Tibial nerve (tissue), 4 donors: ENCODE results near the gene NINJ1. TPM values are rescaled to one million over a fixed set of nuclear protein-coding genes. Genes with fewer than 3 reads are reported as not detected.
A peak's percentile ranks its signal among the peaks of the same experiment; 100 is the strongest.

Experiments used
- DNase-seq, 2 donors: peaks; one replicate each; pipeline ENCODE4 v3.0.0-alpha.2; 2019; ENCODE audit warnings: low spot score in 2 of 2
- H3K27ac ChIP-seq, 4 donors: fragments of 200-600 bp; sonication (generic) in 3 of 4; one replicate each; pipeline ENCODE4 v1.5.1; 2017 to 2019; ENCODE audit warnings: mild to moderate bottlenecking in 1 of 4
- H3K27me3 ChIP-seq, 2 donors: fragments of 200-600 bp; sonication (generic) in 1 of 2; one replicate each; pipeline versions ENCODE4 v1.5.1 to v1.6.0; 2017 to 2019
- H3K36me3 ChIP-seq, 3 donors: fragments of 200-600 bp; sonication (generic); one replicate each; pipeline ENCODE4 v1.5.1; 2018 to 2019
- H3K4me1 ChIP-seq, 4 donors: fragments of 200-600 bp; sonication (generic) in 3 of 4; one replicate each; pipeline ENCODE4 v1.5.1; 2017 to 2019
- H3K4me3 ChIP-seq, 4 donors: fragments of 200-600 bp; sonication (generic) in 3 of 4; one replicate each; pipeline ENCODE4 v1.5.1; 2017 to 2019; ENCODE audit warnings: mild to moderate bottlenecking in 1 of 4, moderate library complexity in 1 of 4
- H3K9me3 ChIP-seq, 4 donors: fragments of 200-600 bp; sonication (generic) in 3 of 4; one replicate each; pipeline ENCODE4 v1.5.1; 2017 to 2019
- CTCF ChIP-seq, 5 experiments: fragments of 200-600 bp in 3 of 5; fragments of 450-650 bp in 2 of 5; sonication (generic) in 3 of 5; IDR thresholded peaks; one replicate each; pipeline ENCODE4 v1.5.1; 2016 to 2019; ENCODE audit warnings: antibody characterized with exemption in 5 of 5, mild to moderate bottlenecking in 3 of 5, moderate library complexity in 2 of 5
- EP300 ChIP-seq, 2 donors: sonication (generic); formaldehyde crosslinking; IDR thresholded peaks; one replicate each; pipeline ENCODE4 v1.6.1; 2017; ENCODE audit warnings: antibody characterized with exemption in 2 of 2, mild to moderate bottlenecking in 1 of 2
- POLR2A ChIP-seq, 2 donors: fragments of 450-650 bp; IDR thresholded peaks; one replicate each; pipeline ENCODE4 v1.6.1; 2017; ENCODE audit warnings: antibody characterized with exemption in 2 of 2, mild to moderate bottlenecking in 2 of 2, moderate library complexity in 2 of 2
- WGBS, 2 donors: methylation state at CpG; one replicate each; pipeline ENCODE4 v1.1.5; 2018; 5-methylcytosine and 5-hydroxymethylcytosine counted together
- total RNA-seq, 4 donors: library from RNA; depleted of rRNA; stranded (reverse); fragments of >200 nt; gene quantifications; one replicate each; pipeline ENCODE4 v1.1.0, GENCODE V29; 2016

NINJ1 gene
- total RNA-seq, 4 donors from 2014 or later, result 48.2 to 98.8 (median 72.9) TPM

GRCh38 chr9:93132287-93132927, 1.6 kb downstream of the NINJ1 start:
- Histone ChIP-seq H3K4me3 (peak overlapping the region; percentile 69 to 97 (median 70)), H3K36me3 (no peaks in the 10 kb centered on the region), H3K27ac (peak overlapping the region; percentile 92 to 98 (median 96)), H3K4me1 (peaks cover 0 to 86% (median 60%) of the 10 kb centered on the region in 4 donors), H3K9me3 (no peaks in the 10 kb centered on the region), H3K27me3 (no peaks in the 10 kb centered on the region)
- 16 to 17% methylated on average over 11 to 12 of the region's 12 CpGs for WGBS, 2 donors
- peak; percentile 63 to 70 for DNase-seq
- TF ChIP-seq POLR2A (IDR thresholded peaks at IDR 0.05) (no peak), CTCF (IDR thresholded peaks at IDR 0.05) (no peak), EP300 (IDR thresholded peaks at IDR 0.05) (peak in 1 of 2 donors; percentile 12)

GRCh38 chr9:93131599-93132286, 2.3 kb downstream of the NINJ1 start:
- H3K36me3 ChIP-seq, result no peaks in the 10 kb centered on the region
- peaks cover 0 to 92% (median 67%) of the 10 kb centered on the region in 4 donors for H3K4me1 ChIP-seq
- H3K27me3 ChIP-seq, result no peaks in the 10 kb centered on the region
- DNase-seq, result no peak
- peak overlapping the region; percentile 37 to 98 (median 96) for H3K27ac ChIP-seq
- H3K9me3 ChIP-seq, result no peaks in the 10 kb centered on the region
- no peak for TF ChIP-seq POLR2A (IDR thresholded peaks at IDR 0.05)
- TF ChIP-seq CTCF (IDR thresholded peaks at IDR 0.05), result no peak
- TF ChIP-seq EP300 (IDR thresholded peaks at IDR 0.05), result no peak
- H3K4me3 ChIP-seq, result peak overlapping the region in 2 of 4 donors; percentile 70 to 97
- 65 to 89% methylated on average over 12 to 13 of the region's 13 CpGs for WGBS, 2 donors

- Histone ChIP-seq H3K4me1 (peaks cover 0 to 92% (median 73%) of the 10 kb centered on the region in 4 donors), H3K36me3 (no peaks in the 10 kb centered on the region), H3K27ac (peak overlapping the region; percentile 37 to 98 (median 96)), H3K27me3 (no peaks in the 10 kb centered on the region), H3K4me3 (no peak overlapping the region), H3K9me3 (no peaks in the 10 kb centered on the region)
- 41 to 56% methylated on average over 9 to 11 of the region's 15 CpGs for WGBS, 2 donors
- TF ChIP-seq EP300 (IDR thresholded peaks at IDR 0.05), result peak; percentile 17 to 70
- no peak for TF ChIP-seq POLR2A (IDR thresholded peaks at IDR 0.05)
- DNase-seq, result peak in 1 of 2 donors; percentile 38
Observed at GRCh38 chr9:93130861-93131481, 3.1 kb downstream of the NINJ1 start.

GRCh38 chr9:93129691-93130500, 4.2 kb downstream of the NINJ1 start:
- DNase-seq, result no peak
- WGBS, 2 donors, result 48 to 62% methylated on average over 4 to 11 of the region's 11 CpGs
- peak overlapping the region in 3 of 4 donors; percentile 95 to 98 (median 97) for H3K27ac ChIP-seq
- no peak for TF ChIP-seq POLR2A (IDR thresholded peaks at IDR 0.05)
- TF ChIP-seq CTCF (IDR thresholded peaks at IDR 0.05), result no peak
- H3K4me3 ChIP-seq, result no peak overlapping the region
- no peaks in the 10 kb centered on the region for H3K9me3 ChIP-seq
- H3K4me1 ChIP-seq, result peaks cover 0 to 86% (median 71%) of the 10 kb centered on the region in 4 donors
- peaks cover 0 to 5% (median 0%) of the 10 kb centered on the region in 3 donors for H3K36me3 ChIP-seq
- no peaks in the 10 kb centered on the region for H3K27me3 ChIP-seq

DNA sequence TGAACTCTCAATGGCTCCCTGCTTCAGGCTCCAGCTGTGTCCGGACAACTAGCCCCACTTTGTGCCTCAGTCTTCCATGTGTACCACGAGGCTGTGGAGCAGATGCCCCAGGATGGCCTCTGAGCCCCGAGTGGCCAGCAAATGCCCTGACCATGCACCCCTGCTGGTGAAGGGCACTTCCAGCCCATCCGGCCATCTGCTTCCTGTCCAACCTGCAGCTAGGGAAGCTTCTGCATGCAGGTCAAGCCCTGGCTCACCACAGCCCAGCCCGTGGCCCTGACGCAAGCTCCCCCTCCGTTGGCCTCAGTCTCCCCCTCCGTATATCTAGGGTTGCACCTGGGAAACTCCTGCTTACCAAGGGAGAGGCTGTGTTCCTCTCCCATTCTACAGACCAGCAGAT, 4.8 kb downstream of the NINJ1 start:
- no peaks in the 10 kb centered on the region for H3K9me3 ChIP-seq
- WGBS, 2 donors, result 42 to 46% methylated on average over 8 of the region's 8 CpGs
- TF ChIP-seq POLR2A (IDR thresholded peaks at IDR 0.05) (no peak), EP300 (IDR thresholded peaks at IDR 0.05) (peak in 1 of 2 donors; percentile 68), CTCF (IDR thresholded peaks at IDR 0.05) (peak in 1 of 5 experiments; percentile 13)
- no peak overlapping the region for H3K4me3 ChIP-seq
- no peaks in the 10 kb centered on the region for H3K27me3 ChIP-seq
- H3K27ac ChIP-seq, result peak overlapping the region in 3 of 4 donors; percentile 95 to 98 (median 97)
- no peak for DNase-seq
- H3K36me3 ChIP-seq, result peaks cover 0 to 11% (median 0%) of the 10 kb centered on the region in 3 donors
- peaks cover 0 to 80% (median 67%) of the 10 kb centered on the region in 4 donors for H3K4me1 ChIP-seq
